ENCODE measurements around the gene EIF4G1. TPM values are rescaled to one million over a fixed set of nuclear protein-coding genes. Genes with fewer than 3 reads are reported as not detected.

EIF4G1 gene
- total RNA-seq, 4 donors from 2014 or later, result 474 to 863 (median 735) TPM

GRCh38 chr3:184299488-184300377, 14.7 kb upstream of the EIF4G1 start:
- in situ Hi-C loops (cut with MboI; ENCODE audit: low sequenced_read_pairs in 4 of 4), result loop anchor here in 1 of 4 donors (25.0 kb wide), 1 partner anchor 412 kb away; the partner anchor contains the start of gene PARL
- peak overlapping the region; percentile 81 to 93 (median 86) for H3K27ac ChIP-seq
- intact Hi-C loops (cut with DNase I; ENCODE audit: low total_unique reads), result loop anchor here (1.0 to 10.0 kb wide), 9 partner anchors 15 to 415 kb away; partner anchors contain the start of genes ABCC5, ABCF3, AP2M1 and DVL3

GRCh38 chr3:184300378-184300720, 14.1 kb upstream of the EIF4G1 start:
- DNase-seq (no peak), ATAC-seq (no peak)
- Histone ChIP-seq H3K27me3 (no peaks in the 10 kb centered on the region), H3K27ac (peak overlapping the region; percentile 81 to 93 (median 86)), H3K9me3 (no peaks in the 10 kb centered on the region), H3K4me1 (peaks cover 14 to 18% of the 10 kb centered on the region in 2 donors), H3K4me3 (peak overlapping the region; percentile 70 to 93 (median 76)), H3K36me3 (peaks cover 18 to 53% of the 10 kb centered on the region in 2 donors)
- intact Hi-C loops (cut with DNase I; ENCODE audit: low total_unique reads), result no loop called here
- in situ Hi-C loops (cut with MboI; ENCODE audit: low sequenced_read_pairs in 4 of 4), result no loop called here
- no peak for TF ChIP-seq POLR2A (IDR thresholded peaks at IDR 0.05)
- no peak for TF ChIP-seq CTCF (IDR thresholded peaks at IDR 0.05 in 4 of 5, conservative IDR thresholded peaks at IDR 0.05 in 1 of 5)

More at GRCh38 chr3:184299488-184300377, 14.7 kb upstream of the EIF4G1 start:
- TF ChIP-seq POLR2A (IDR thresholded peaks at IDR 0.05), result no peak
- no peak for TF ChIP-seq CTCF (IDR thresholded peaks at IDR 0.05 in 4 of 5, conservative IDR thresholded peaks at IDR 0.05 in 1 of 5)
- ATAC-seq (peak; percentile 7 to 21), DNase-seq (no peak)
- H3K27me3 ChIP-seq, result no peaks in the 10 kb centered on the region
- H3K4me3 ChIP-seq, result peak overlapping the region; percentile 70 to 93 (median 76)
- peaks cover 18 to 46% of the 10 kb centered on the region in 2 donors for H3K36me3 ChIP-seq
- H3K9me3 ChIP-seq, result no peaks in the 10 kb centered on the region
- peaks cover 14 to 18% of the 10 kb centered on the region in 2 donors for H3K4me1 ChIP-seq

- TF ChIP-seq POLR2A (IDR thresholded peaks at IDR 0.05) (no peak), CTCF (IDR thresholded peaks at IDR 0.05 in 4 of 5, conservative IDR thresholded peaks at IDR 0.05 in 1 of 5) (peak in 2 of 5 experiments; percentile 14 to 18)
- Histone ChIP-seq H3K27me3 (no peaks in the 10 kb centered on the region), H3K27ac (no peak overlapping the region), H3K36me3 (peaks cover 22 to 90% of the 10 kb centered on the region in 2 donors), H3K4me3 (no peak overlapping the region), H3K4me1 (peaks cover 5 to 8% of the 10 kb centered on the region in 2 donors), H3K9me3 (no peaks in the 10 kb centered on the region)
- peak in 1 of 2 donors; percentile 49 for ATAC-seq
- intact Hi-C loops (cut with DNase I; ENCODE audit: low total_unique reads), result no loop called here
- no peak for DNase-seq
- in situ Hi-C loops (cut with MboI; ENCODE audit: low sequenced_read_pairs in 4 of 4), result no loop called here
Observed at GRCh38 chr3:184305577-184305976, 8.8 kb upstream of the EIF4G1 start.

- intact Hi-C loops (cut with DNase I; ENCODE audit: low total_unique reads), result no loop called here
- ATAC-seq (no peak), DNase-seq (no peak)
- H3K36me3 ChIP-seq, result peaks cover 20 to 81% of the 10 kb centered on the region in 2 donors
- no peaks in the 10 kb centered on the region for H3K27me3 ChIP-seq
- no peaks in the 10 kb centered on the region for H3K9me3 ChIP-seq
- peaks cover 0 to 2% of the 10 kb centered on the region in 2 donors for H3K4me1 ChIP-seq
- in situ Hi-C loops (cut with MboI; ENCODE audit: low sequenced_read_pairs in 4 of 4), result no loop called here
- TF ChIP-seq POLR2A (IDR thresholded peaks at IDR 0.05) (no peak), CTCF (IDR thresholded peaks at IDR 0.05 in 4 of 5, conservative IDR thresholded peaks at IDR 0.05 in 1 of 5) (no peak)
- no peak overlapping the region for H3K27ac ChIP-seq
- no peak overlapping the region for H3K4me3 ChIP-seq
Observed at GRCh38 chr3:184306341-184306972, 7.9 kb upstream of the EIF4G1 start.

Data from gastrocnemius medialis (tissue), 4 donors.